Gastroesophageal sphincter (tissue), 4 donors: Measurements from ENCODE around the gene CIB4. TPM values are rescaled to one million over a fixed set of nuclear protein-coding genes. Genes with fewer than 3 reads are reported as not detected.

Experiments
- ATAC-seq: fragments of 150-250 bp; one replicate; pipeline ENCODE4 v1.9.1; 2016; ENCODE audit warnings: mild to moderate bottlenecking, moderate library complexity
- H3K27ac ChIP-seq, 4 donors: fragments of 200-600 bp; sonication (generic) in 3 of 4; 1 replicate in 3 of 4; 2 replicates in 1 of 4; pipeline ENCODE4 v1.5.1; 2016 to 2019
- H3K27me3 ChIP-seq: fragments of 200-600 bp; sonication (generic); one replicate; pipeline ENCODE4 v1.5.1; 2019
- H3K36me3 ChIP-seq, 2 donors: fragments of 200-600 bp; sonication (generic); one replicate each; pipeline ENCODE4 v1.5.1; 2019; ENCODE audit warnings: control low read depth in 1 of 2
- H3K4me1 ChIP-seq, 3 donors: fragments of 200-600 bp; sonication (generic); 1 replicate in 2 of 3; 2 replicates in 1 of 3; pipeline ENCODE4 v1.5.1; 2016 to 2019; ENCODE audit warnings: control low read depth in 2 of 3
- H3K4me3 ChIP-seq, 2 donors: fragments of 200-600 bp; sonication (generic); one replicate each; pipeline ENCODE4 v1.5.1; 2019; ENCODE audit warnings: mild to moderate bottlenecking in 1 of 2, moderate library complexity in 1 of 2
- H3K9me3 ChIP-seq, 3 donors: fragments of 200-600 bp; sonication (generic); one replicate each; pipeline ENCODE4 v1.5.1; 2017 to 2019; ENCODE audit warnings: control low read depth in 2 of 3
- EP300 ChIP-seq: sonication (generic); formaldehyde crosslinking; IDR thresholded peaks from one replicate; pipeline ENCODE4 v1.6.1; 2017; ENCODE audit warnings: antibody characterized with exemption, mild to moderate bottlenecking
- POLR2A ChIP-seq, 2 donors: fragments of 450-650 bp; IDR thresholded peaks; one replicate each; pipeline ENCODE4 v1.6.1; 2017; ENCODE audit warnings: antibody characterized with exemption in 2 of 2, mild to moderate bottlenecking in 2 of 2, moderate library complexity in 1 of 2
- POLR2AphosphoS5 ChIP-seq: sonication (generic); formaldehyde crosslinking; IDR thresholded peaks from one replicate; pipeline ENCODE4 v1.6.1; 2017; ENCODE audit warnings: antibody characterized with exemption
- WGBS, 2 donors: methylation state at CpG; one replicate each; pipeline ENCODE4 v1.1.5; 2018; ENCODE audit warnings: low coverage in 1 of 2; 5-methylcytosine and 5-hydroxymethylcytosine counted together
- total RNA-seq, 4 donors: library from RNA; depleted of rRNA; stranded (reverse); fragments of >200 nt; gene quantifications; one replicate each; pipeline ENCODE4 v1.1.0, GENCODE V29; 2016
- TF ChIP-seq, protein P1 (sequence below), 4 experiments: fragments of 200-600 bp in 2 of 4; fragments of 450-650 bp in 2 of 4; sonication (generic) in 1 of 4; IDR thresholded peaks; one replicate each; pipeline ENCODE4 v1.5.1; 2017 to 2019; ENCODE audit warnings: antibody characterized with exemption in 4 of 4, mild to moderate bottlenecking in 2 of 4, moderate library complexity in 2 of 4

CIB4 gene
- total RNA-seq, 4 donors from 2014 or later, result not detected

DNA sequence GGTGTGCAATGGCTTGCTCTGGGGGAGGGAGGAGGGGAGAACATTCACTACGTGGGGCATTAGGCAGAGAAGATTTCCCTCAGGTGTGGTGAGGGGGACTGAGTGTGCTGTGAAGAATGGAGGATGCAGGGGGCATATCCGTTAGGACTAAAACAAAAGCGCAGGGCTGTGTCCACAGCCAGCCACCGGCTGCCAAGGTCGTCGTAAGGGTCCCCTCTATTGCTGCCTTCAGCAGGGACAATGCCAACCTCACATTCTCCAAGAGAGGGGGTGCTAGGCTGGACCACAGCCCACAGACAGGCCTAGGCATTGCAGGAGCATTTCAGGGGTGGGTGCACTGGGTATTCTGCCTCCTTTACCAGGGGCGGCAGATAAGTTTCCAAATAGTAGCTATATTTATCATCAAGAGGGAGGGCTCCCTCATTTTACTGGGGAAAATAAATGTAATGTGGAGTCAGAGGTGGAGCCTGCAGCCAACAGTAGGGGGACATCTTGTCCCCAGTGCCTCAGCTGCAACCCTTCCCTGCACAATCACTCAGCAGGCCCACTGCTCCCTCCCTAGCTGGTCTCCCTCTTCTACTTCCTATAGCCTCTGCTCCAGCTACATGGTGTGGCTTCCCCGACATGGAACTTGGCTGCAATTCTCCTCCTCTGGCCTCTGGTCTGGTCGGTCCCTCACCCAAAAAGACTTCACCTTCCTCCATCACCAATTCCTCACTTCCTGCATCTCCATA lies 88.4 kb downstream of the CIB4 start:
- H3K36me3 ChIP-seq, result no peaks in the 10 kb centered on the region
- no peaks in the 10 kb centered on the region for H3K9me3 ChIP-seq
- H3K27me3 ChIP-seq, result peaks cover 29% of the 10 kb centered on the region
- ATAC-seq, result no peak
- no peak for TF ChIP-seq EP300
- TF ChIP-seq, protein P1, sequence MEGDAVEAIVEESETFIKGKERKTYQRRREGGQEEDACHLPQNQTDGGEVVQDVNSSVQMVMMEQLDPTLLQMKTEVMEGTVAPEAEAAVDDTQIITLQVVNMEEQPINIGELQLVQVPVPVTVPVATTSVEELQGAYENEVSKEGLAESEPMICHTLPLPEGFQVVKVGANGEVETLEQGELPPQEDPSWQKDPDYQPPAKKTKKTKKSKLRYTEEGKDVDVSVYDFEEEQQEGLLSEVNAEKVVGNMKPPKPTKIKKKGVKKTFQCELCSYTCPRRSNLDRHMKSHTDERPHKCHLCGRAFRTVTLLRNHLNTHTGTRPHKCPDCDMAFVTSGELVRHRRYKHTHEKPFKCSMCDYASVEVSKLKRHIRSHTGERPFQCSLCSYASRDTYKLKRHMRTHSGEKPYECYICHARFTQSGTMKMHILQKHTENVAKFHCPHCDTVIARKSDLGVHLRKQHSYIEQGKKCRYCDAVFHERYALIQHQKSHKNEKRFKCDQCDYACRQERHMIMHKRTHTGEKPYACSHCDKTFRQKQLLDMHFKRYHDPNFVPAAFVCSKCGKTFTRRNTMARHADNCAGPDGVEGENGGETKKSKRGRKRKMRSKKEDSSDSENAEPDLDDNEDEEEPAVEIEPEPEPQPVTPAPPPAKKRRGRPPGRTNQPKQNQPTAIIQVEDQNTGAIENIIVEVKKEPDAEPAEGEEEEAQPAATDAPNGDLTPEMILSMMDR (IDR thresholded peaks at IDR 0.05), result no peak
- TF ChIP-seq POLR2AphosphoS5, result no peak
- no peak for TF ChIP-seq POLR2A (IDR thresholded peaks at IDR 0.05)
- H3K4me1 ChIP-seq, result no peaks in the 10 kb centered on the region
- H3K4me3 ChIP-seq, result no peak overlapping the region
- no peak overlapping the region for H3K27ac ChIP-seq
- WGBS, 2 donors, result 71% methylated on average over 4 to 8 of the region's 9 CpGs

DNA sequence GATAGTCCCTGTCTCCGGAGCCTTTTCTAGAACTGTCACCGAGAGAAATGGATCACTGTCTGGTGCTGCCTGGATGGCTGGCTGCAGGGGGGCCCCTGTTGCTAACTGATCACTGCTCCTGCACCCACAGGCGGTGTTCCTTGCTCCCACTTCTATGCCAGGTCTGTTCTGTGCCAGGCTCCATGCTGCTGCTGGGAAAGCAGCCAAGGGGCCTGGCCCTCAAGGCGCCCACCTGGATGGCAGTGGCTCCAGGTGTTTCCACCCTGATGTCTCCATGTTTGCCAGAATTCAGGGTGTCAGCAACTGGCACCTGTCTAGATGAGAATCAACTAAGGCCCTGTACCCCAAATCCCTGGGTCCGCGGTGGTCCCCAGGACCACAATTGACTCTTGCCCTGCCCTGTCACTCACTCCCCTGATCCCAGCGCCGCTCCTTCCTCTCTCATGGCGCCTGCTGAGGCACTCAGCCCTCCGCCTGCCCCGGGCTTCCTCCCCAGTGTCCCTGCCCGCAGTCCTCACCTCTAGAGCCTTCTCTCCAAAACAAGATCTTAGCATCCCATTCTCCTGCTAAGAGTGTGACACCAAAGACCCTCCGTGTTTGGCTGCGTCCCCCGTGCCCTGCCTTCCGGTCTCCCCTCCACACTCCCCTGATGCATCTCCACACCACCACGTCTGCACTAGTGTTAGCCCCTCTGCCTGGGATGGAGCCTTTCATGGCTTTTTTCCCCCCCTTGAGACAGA lies 90.7 kb downstream of the CIB4 start:
- Histone ChIP-seq H3K27me3 (peaks cover 24% of the 10 kb centered on the region), H3K36me3 (no peaks in the 10 kb centered on the region), H3K27ac (no peak overlapping the region), H3K9me3 (no peaks in the 10 kb centered on the region), H3K4me1 (no peaks in the 10 kb centered on the region), H3K4me3 (no peak overlapping the region)
- no peak for TF ChIP-seq EP300
- TF ChIP-seq, protein P1 (IDR thresholded peaks at IDR 0.05), result no peak
- TF ChIP-seq POLR2A (IDR thresholded peaks at IDR 0.05), result no peak
- TF ChIP-seq POLR2AphosphoS5, result no peak
- no peak for ATAC-seq
- 74 to 78% methylated on average over 9 to 12 of the region's 17 CpGs for WGBS, 2 donors

DNA sequence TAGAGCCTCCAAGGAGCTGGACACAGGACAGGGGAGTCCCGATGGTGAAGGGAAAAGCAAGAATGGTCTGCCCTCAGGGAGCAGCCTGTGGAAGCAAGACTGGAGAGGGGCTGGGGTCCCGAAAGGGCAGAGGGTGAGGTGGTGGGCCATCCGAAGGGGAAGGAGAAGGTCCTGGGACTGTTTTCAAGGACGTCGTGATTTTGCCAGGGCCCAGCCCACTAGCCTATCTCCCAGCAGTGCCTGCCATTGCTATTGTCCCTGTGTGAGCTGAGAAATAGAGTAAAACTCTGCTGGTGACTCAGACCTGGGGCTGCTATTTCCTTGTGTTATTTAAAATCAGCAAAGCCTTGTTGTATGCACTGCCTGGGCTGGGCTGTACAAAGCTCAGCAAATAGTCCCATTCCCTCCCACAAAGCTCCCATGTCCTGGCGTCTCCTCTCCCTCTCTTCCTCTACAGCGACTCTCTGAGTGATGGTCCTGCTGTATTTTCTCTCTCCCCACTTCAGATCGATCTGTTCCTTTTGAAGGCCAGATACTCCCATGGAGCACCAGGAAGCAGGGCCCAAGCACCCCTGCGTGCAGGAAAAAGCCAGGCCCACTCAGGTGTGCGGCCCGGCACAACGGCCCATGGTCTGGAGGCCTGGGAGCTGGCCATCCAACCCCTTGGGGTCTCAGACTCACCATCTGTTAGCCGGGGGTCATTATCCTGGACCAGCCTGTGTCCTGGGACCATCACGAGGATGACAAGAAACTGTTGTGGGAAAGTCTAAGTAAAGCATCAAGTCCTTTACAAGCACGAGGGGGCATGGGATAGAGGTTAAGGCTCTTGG lies 98.3 kb downstream of the CIB4 start:
- TF ChIP-seq, protein P1 (IDR thresholded peaks at IDR 0.05), result no peak
- no peak for TF ChIP-seq POLR2A (IDR thresholded peaks at IDR 0.05)
- 67 to 90% methylated on average over 6 to 10 of the region's 15 CpGs for WGBS, 2 donors
- Histone ChIP-seq H3K36me3 (no peaks in the 10 kb centered on the region), H3K4me1 (no peaks in the 10 kb centered on the region), H3K9me3 (no peaks in the 10 kb centered on the region), H3K4me3 (no peak overlapping the region), H3K27ac (no peak overlapping the region), H3K27me3 (peaks cover 11% of the 10 kb centered on the region)
- no peak for ATAC-seq

DNA sequence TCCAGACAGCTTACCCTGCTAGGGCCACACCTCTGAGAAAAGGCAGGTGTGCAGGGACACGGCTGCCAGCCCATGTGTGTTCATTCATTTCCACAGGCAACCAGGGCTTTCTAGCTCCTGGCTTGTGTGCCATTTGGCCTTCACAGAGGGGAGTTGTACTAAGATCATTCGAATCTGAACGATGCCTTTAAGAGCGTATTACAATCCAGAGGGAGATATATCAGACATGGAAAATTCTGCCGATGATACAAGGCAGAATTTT lies 99.0 kb downstream of the CIB4 start:
- no peak overlapping the region for H3K4me3 ChIP-seq
- H3K9me3 ChIP-seq, result no peaks in the 10 kb centered on the region
- H3K36me3 ChIP-seq, result no peaks in the 10 kb centered on the region
- H3K4me1 ChIP-seq, result no peaks in the 10 kb centered on the region
- peaks cover 11% of the 10 kb centered on the region for H3K27me3 ChIP-seq
- ATAC-seq, result no peak
- WGBS, 2 donors, result 33 to 60% methylated on average over 1 to 5 of the region's 5 CpGs
- TF ChIP-seq EP300 (no peak), POLR2AphosphoS5 (no peak), POLR2A (IDR thresholded peaks at IDR 0.05) (no peak)
- TF ChIP-seq, protein P1 (IDR thresholded peaks at IDR 0.05), result no peak
- H3K27ac ChIP-seq, result no peak overlapping the region
